Skeletal muscle satellite cell (primary cell): Measurements from ENCODE around the gene POLR3A.
"Not testable (repeated sequence)": the region's sequence is repeated elsewhere in the genome, so short reads cannot be mapped to it uniquely, and the experiment has no call there.

Source experiments
- H3K27me3 ChIP-seq: 2 replicates; pipeline ENCODE4 v1.7.0; 2013; ENCODE audit warnings: low read length; ENCODE audit not compliant: control insufficient read depth, insufficient read depth
- H3K36me3 ChIP-seq: 2 replicates; pipeline ENCODE4 v1.7.0; 2013; ENCODE audit warnings: mild to moderate bottlenecking, control low read depth, low read length; ENCODE audit not compliant: insufficient read depth
- H3K4me1 ChIP-seq: 2 replicates; pipeline ENCODE4 v1.7.0; 2013; ENCODE audit warnings: low read length; ENCODE audit not compliant: control insufficient read depth, insufficient read depth
- H3K4me2 ChIP-seq: 2 replicates; pipeline ENCODE4 v1.7.0; 2013; ENCODE audit warnings: mild to moderate bottlenecking, low read length
- H3K4me3 ChIP-seq: 2 replicates; pipeline ENCODE4 v1.7.0; 2013; ENCODE audit warnings: low read length
- H3K9ac ChIP-seq: 2 replicates; pipeline ENCODE4 v1.7.0; 2013; ENCODE audit warnings: mild to moderate bottlenecking, low read depth, low read length, moderate library complexity
- H3K9me3 ChIP-seq: replicated peaks from 2 replicates; pipeline ENCODE4 v1.7.0; 2013; ENCODE audit warnings: mild to moderate bottlenecking, control low read depth, low read length

POLR3A gene

DNA sequence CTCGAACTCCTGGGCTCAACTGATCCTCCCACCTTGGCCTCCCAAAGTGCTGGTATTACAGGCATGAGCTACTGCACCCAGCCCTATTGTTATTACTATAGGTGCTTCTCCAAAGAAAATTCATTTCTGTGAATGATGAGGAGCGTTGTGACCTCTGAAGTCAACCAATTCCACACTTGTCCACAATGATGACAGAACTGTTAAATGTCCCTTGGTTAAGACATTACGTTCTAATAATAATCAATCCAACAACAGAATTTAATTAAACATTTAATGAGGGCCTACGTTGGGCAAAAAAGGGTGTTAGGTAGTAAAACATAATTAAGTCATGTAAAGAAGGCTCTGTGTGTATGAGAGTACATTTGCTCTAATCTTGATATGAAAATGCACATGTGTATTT, 18.2 kb downstream of the POLR3A start:
- Histone ChIP-seq H3K27me3 (no peaks in the 10 kb centered on the region), H3K4me2 (no peak overlapping the region), H3K9me3 (no peaks in the 10 kb centered on the region), H3K36me3 (peaks cover 82% of the 10 kb centered on the region), H3K4me1 (no peaks in the 10 kb centered on the region), H3K4me3 (no peak overlapping the region), H3K9ac (no peak overlapping the region)

DNA sequence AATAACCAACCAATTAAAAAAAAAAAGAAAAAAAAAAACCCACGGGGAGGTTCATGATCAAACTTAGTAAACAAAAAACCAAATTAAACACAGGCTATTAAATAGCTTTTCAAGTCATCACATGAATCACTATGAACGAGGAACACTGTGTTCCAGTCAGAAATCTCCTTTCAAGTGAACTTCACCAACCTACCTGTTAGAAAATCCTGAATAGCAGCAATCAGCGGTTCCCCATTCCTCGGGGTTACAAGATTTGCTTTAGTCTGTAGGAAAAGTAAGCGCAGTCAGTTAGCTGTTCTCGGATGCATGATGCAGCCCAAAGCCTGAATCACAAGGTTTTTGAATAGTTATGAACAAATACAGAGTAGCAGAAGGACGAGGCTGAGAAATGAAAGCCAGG, 19.0 kb downstream of the POLR3A start:
- Histone ChIP-seq H3K4me2 (no peak overlapping the region), H3K36me3 (peaks cover 82% of the 10 kb centered on the region), H3K27me3 (no peaks in the 10 kb centered on the region), H3K4me1 (no peaks in the 10 kb centered on the region), H3K9me3 (no peaks in the 10 kb centered on the region), H3K4me3 (no peak overlapping the region), H3K9ac (no peak overlapping the region)

DNA sequence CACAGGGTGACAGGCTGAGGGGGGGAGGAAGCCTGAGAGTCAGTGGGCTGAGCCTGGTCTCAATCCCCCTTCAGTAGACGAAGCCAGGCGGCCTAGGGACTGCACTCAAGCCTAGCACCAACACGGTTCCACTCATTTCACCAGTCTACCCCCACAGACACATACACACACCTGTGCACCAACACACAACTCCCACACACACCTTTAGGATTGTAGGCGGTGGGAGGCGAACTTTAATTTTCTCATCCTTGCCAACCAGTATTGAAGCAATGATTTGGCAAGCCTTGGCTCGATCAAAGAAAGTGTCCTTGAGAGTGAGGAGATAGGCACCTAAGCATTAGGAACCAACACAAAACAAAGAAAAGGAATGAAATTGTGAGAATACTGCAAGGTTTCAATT, 19.7 kb downstream of the POLR3A start:
- no peak overlapping the region for H3K4me3 ChIP-seq
- H3K4me1 ChIP-seq = no peaks in the 10 kb centered on the region
- H3K9ac ChIP-seq = no peak overlapping the region
- no peaks in the 10 kb centered on the region for H3K9me3 ChIP-seq
- peaks cover 83% of the 10 kb centered on the region for H3K36me3 ChIP-seq
- no peak overlapping the region for H3K4me2 ChIP-seq
- H3K27me3 ChIP-seq = no peaks in the 10 kb centered on the region

DNA sequence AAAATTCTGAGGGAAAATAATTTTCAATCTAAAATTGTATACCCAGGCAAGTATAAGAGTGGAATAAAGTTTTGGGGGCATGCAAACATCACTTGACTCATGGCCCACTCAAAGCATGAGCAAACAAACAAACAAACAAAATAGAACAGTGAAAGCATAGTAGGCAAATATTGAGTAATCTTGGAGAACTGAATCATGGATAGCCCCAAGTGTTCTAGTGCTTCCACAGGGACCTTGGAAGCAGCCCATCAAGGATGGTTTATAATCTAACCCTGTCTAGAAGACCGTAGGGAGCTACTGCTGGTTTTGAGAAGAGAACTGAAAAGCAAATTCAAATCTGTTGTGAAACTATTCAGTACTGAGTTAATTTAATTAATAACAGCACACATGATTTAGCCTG, 22.1 kb downstream of the POLR3A start:
- peaks cover 79% of the 10 kb centered on the region for H3K36me3 ChIP-seq

DNA sequence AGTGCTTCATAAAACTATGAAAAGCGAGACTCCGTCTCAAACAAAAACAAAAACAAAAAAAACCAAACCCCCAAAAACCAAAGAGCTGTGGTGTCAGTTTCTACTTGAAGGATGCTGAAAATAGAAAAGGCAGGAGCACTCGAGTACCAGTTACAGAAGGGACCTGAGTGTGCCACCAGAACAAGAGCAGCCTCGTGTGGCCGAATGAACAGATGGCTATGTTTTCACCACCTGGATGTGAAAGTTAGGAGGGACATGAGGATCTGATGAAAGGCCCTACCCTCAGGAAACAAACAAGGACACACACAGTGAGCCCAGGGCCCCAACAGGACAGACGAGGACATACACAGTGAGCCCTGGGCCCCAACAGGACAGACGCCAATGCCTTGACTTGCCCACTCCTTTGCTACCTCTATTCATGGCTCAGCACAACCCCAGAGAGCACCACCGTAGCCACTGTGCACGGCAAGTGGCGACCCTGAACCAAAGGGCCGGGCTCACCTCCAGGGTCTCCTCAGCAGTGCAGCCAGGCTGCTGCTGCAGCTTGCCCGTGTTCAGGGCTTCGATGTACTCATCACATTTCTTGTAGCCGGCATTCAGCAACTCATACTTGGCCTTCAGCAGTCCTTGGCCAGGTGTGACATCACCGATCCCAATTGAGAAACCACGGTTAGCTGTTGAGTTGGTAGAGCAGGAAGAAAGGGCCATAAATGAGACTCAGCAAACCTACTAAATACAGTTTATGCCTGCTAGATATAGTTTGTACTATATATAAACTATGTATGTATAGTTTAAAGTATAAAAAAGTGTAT, 24.9 kb downstream of the POLR3A start:
- peaks cover 83% of the 10 kb centered on the region for H3K36me3 ChIP-seq
- no peaks in the 10 kb centered on the region for H3K4me1 ChIP-seq
- no peak overlapping the region for H3K4me2 ChIP-seq
- no peaks in the 10 kb centered on the region for H3K27me3 ChIP-seq
- H3K9ac ChIP-seq = no peak overlapping the region
- H3K9me3 ChIP-seq = no peaks in the 10 kb centered on the region
- no peak overlapping the region for H3K4me3 ChIP-seq

More for the DNA sequence above, 22.1 kb downstream of the POLR3A start:
- H3K4me2 ChIP-seq = no peak overlapping the region
- H3K4me1 ChIP-seq = no peaks in the 10 kb centered on the region
- H3K4me3 ChIP-seq = no peak overlapping the region
- H3K27me3 ChIP-seq = no peaks in the 10 kb centered on the region
- no peaks in the 10 kb centered on the region for H3K9me3 ChIP-seq
- H3K9ac ChIP-seq = no peak overlapping the region

DNA sequence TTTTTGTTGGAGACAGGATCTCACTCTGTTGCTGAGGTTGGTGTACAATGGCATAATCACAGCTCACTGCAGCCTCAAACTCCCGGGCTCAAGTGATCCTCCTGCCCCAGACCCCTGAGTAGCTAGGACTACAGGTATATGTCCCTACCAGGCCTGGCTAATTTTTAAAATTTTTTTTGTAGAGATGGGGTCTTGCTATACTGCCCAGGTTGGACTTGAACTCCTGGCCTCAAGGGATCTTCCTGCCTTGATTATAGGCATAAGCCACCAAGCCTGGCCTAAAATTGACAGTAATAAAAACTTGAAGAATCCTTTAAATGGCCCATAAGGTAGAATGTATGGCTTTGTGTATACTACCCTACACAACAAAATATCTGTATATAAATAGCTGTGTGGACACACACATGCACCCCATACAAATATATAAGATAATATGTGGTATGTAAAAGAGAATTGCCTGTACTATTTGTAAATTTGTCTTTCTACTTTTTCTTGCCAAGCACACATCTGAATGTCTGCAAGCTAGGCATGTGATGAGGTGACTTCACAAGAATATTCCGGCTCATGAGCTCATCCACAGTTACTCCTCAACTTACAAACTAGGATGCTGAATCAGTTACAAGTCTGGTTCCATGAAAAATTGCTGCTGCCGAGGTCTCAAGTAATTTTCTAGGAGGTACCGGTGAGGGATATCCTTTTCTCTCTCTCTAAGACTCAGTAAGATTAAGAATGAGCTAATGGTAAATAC, 26.6 kb downstream of the POLR3A start:
- H3K9me3 ChIP-seq = no peaks in the 10 kb centered on the region
- no peak overlapping the region for H3K4me2 ChIP-seq
- H3K4me1 ChIP-seq = no peaks in the 10 kb centered on the region
- H3K9ac ChIP-seq = no peak overlapping the region
- H3K4me3 ChIP-seq = no peak overlapping the region
- H3K36me3 ChIP-seq = peaks cover 75% of the 10 kb centered on the region
- H3K27me3 ChIP-seq = no peaks in the 10 kb centered on the region

DNA sequence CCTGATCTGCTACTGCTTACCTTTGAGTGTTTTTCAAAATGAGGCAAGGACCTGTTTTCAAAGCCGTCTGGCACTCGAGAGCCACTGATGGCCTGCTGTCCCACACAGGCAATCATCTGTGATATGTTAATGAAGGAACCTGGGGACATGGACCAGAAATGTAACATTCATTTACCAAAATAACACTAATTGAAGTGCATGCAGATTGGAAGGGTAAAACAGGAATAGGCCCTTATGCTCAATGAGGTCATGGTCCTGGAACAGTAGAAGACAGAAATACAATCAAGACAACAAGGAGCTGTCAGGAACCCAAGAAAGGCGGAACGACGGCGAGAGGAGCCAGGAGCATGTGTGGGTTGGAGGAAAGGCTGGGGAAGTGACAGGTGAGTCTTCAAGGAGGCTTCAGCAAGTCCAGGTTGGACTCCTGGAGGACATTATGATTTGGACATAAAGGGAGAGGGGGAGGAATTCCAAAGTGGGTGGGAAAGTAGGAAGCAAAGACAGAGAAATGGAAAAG, 28.3 kb downstream of the POLR3A start:
- no peak overlapping the region for H3K4me3 ChIP-seq
- H3K9ac ChIP-seq = no peak overlapping the region
- no peaks in the 10 kb centered on the region for H3K27me3 ChIP-seq
- no peaks in the 10 kb centered on the region for H3K4me1 ChIP-seq
- no peaks in the 10 kb centered on the region for H3K9me3 ChIP-seq
- peaks cover 61% of the 10 kb centered on the region for H3K36me3 ChIP-seq
- H3K4me2 ChIP-seq = no peak overlapping the region

DNA sequence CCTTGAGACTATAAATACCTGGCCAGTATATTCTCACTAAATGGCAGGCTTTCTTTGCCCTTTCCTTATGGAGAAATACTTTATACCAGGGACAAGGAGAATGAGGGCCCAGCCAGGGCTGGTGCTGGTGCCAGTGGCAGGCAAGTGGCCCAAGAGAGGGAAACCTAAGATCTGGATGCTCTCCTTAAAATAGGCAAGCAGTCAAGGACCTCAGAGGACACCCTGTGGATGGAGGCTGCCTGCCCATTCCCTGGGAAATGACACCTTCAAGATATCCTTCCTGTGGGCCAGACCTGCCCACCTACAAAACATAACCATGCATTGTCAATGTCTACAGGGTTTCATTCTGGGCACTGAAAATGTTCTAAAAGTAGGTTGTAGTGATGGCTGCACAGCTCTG, 29.1 kb downstream of the POLR3A start:
- Histone ChIP-seq H3K4me2 (no peak overlapping the region), H3K4me3 (no peak overlapping the region), H3K9ac (no peak overlapping the region), H3K4me1 (no peaks in the 10 kb centered on the region), H3K9me3 (no peaks in the 10 kb centered on the region), H3K27me3 (no peaks in the 10 kb centered on the region), H3K36me3 (peaks cover 53% of the 10 kb centered on the region)

DNA sequence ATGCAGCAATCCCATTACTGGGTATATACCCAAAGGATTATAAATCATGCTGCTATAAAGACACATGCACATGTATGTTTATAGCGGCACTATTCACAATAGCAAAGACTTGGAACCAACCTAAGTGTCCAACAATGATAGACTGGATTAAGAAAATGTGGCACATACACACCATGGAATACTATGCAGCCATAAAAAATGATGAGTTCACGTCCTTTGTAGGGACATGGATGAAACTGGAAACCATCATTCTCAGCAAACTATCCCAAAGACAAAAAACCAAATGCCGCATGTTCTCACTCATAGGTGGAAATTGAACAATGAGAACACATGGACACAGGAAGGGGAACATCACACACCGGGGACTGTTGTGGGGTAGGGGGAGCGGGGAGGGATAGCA, 30.5 kb downstream of the POLR3A start:
- peaks cover 46% of the 10 kb centered on the region for H3K36me3 ChIP-seq
- not testable (repeated sequence) for H3K4me3 ChIP-seq, H3K27me3 ChIP-seq, H3K4me1 ChIP-seq, H3K9ac ChIP-seq, H3K4me2 ChIP-seq, H3K9me3 ChIP-seq

DNA sequence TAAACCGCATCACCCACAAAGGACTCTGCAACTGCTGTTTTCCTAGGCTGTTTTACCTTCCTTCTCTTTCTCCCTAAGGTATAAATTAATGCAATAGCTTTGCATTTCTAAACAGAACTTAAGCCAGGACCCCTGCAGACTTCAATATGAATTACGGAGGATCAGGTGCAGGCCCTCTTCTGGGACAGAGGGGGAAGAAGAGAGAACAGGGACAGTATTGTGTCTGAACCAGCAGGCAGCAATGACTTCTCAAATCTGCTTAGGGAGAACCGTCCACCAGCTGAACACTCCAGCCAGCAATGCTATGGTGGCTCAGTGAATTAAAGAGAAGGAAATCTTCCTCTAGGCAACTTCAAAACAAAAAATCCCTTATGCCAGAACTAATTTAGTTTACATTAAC, 35.7 kb downstream of the POLR3A start:
- peaks cover 50% of the 10 kb centered on the region for H3K36me3 ChIP-seq

DNA sequence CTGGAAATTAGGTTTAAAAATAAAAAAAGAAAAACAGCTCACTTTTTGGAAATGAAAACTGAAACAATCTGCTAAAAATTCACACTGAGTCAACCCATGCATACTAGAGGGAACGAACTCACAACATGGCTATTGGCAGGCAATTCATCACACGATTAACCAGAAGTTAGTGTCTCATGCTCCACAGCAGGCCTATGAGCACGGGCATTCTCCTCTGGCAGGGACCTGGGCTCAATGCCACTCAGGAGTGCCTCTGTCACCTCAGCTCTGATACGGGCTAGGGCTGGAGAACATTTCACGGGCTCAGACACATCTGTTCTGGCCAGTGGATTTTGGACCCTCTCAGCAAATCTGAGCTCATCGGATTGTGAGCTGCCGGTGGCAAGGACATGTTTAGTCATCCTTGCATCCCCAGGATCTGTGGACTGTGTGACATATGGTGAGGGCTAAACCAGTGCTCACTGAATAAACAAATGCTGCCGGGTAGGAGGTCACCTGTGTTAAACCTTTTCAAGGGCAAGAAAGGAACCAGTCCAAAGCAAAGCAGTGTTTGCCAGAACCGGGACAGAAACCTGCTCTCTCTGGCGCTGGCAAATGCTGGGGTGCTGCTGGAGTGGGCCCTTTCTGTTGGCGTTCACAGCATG, 40.1 kb downstream of the POLR3A start:
- no peaks in the 10 kb centered on the region for H3K9me3 ChIP-seq
- H3K9ac ChIP-seq = no peak overlapping the region
- H3K4me1 ChIP-seq = peaks cover 6% of the 10 kb centered on the region
- no peaks in the 10 kb centered on the region for H3K27me3 ChIP-seq
- no peak overlapping the region for H3K4me3 ChIP-seq
- peaks cover 88% of the 10 kb centered on the region for H3K36me3 ChIP-seq
- H3K4me2 ChIP-seq = no peak overlapping the region

More for the DNA sequence above, 35.7 kb downstream of the POLR3A start:
- Histone ChIP-seq H3K27me3 (no peaks in the 10 kb centered on the region), H3K4me1 (peaks cover 6% of the 10 kb centered on the region), H3K4me3 (no peak overlapping the region), H3K4me2 (no peak overlapping the region), H3K9ac (no peak overlapping the region), H3K9me3 (no peaks in the 10 kb centered on the region)
